Measurements from ENCODE around the gene CLCN2.

DNA sequence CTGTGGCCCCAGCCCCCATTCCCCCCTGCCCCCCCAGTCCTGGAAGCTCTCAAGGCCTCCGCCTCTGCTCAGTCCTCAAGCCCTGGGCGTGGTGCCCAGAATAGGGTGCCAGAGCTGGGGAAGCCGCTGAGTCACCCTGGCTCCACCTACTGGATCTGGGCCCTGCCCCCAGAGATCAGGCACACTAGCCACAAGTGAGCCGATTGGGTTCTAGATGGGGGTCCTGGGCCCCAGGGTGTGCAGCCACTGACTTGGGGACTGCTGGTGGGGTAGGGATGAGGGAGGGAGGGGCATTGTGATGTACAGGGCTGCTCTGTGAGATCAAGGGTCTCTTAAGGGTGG, 41.3 kb downstream of the CLCN2 start:
- TF ChIP-seq EZH2 (optimal IDR thresholded peaks at IDR 0.05; ENCODE audit: low read depth, low read length) (no peak), CTCF (IDR thresholded peaks at IDR 0.05; ENCODE audit: low read length) (no peak)
